ENCODE data around the gene GSDMA. TPM values are rescaled to one million over a fixed set of nuclear protein-coding genes. Genes with fewer than 3 reads are reported as not detected.

The GSDMA gene
- total RNA-seq, 3 donors from 2014 or later: 0.32 to 1.6 (median 0.41) TPM

- DNase-seq: no peak
- no peak for ATAC-seq
- Mint-ChIP-seq H3K4me3 (no peak overlapping the region), H3K27me3 (ENCODE audit: low read depth) (no peaks in the 10 kb centered on the region), H3K36me3 (ENCODE audit: insufficient read depth) (peaks cover 24% of the 10 kb centered on the region), H3K4me1 (ENCODE audit: low read depth) (peaks cover 20% of the 10 kb centered on the region), H3K9me3 (no peaks in the 10 kb centered on the region)
These were observed 60.9 kb downstream of the GSDMA start for GRCh38 chr17:40023590-40024292.

- peaks cover 27% of the 10 kb centered on the region for H3K36me3 Mint-ChIP-seq (ENCODE audit: insufficient read depth)
- peaks cover 20% of the 10 kb centered on the region for H3K4me1 Mint-ChIP-seq (ENCODE audit: low read depth)
These were observed 62.1 kb downstream of the GSDMA start for GRCh38 chr17:40024901-40025300.

GRCh38 chr17:40025559-40025958 is 62.8 kb downstream of the GSDMA start:
- Mint-ChIP-seq H3K4me3 (no peak overlapping the region), H3K36me3 (ENCODE audit: insufficient read depth) (peaks cover 27% of the 10 kb centered on the region)

More at GRCh38 chr17:40024901-40025300, 62.1 kb downstream of the GSDMA start:
- no peak for ATAC-seq
- Mint-ChIP-seq H3K9me3 (no peaks in the 10 kb centered on the region), H3K4me3 (no peak overlapping the region), H3K27me3 (ENCODE audit: low read depth) (no peaks in the 10 kb centered on the region)
- no peak for DNase-seq

GRCh38 chr17:40025991-40026815 is 63.4 kb downstream of the GSDMA start:
- ATAC-seq (peak; percentile 29 to 39), DNase-seq (peak; percentile 24)
- no peaks in the 10 kb centered on the region for H3K9me3 Mint-ChIP-seq
- peaks cover 20% of the 10 kb centered on the region for H3K4me1 Mint-ChIP-seq (ENCODE audit: low read depth)
- peaks cover 32% of the 10 kb centered on the region for H3K36me3 Mint-ChIP-seq (ENCODE audit: insufficient read depth)
- H3K4me3 Mint-ChIP-seq: no peak overlapping the region
- no peaks in the 10 kb centered on the region for H3K27me3 Mint-ChIP-seq (ENCODE audit: low read depth)

More at GRCh38 chr17:40025559-40025958, 62.8 kb downstream of the GSDMA start:
- Mint-ChIP-seq H3K27me3 (ENCODE audit: low read depth) (no peaks in the 10 kb centered on the region), H3K4me1 (ENCODE audit: low read depth) (peaks cover 20% of the 10 kb centered on the region), H3K9me3 (no peaks in the 10 kb centered on the region)
- no peak for ATAC-seq
- DNase-seq: no peak

- Mint-ChIP-seq H3K27me3 (ENCODE audit: low read depth) (no peaks in the 10 kb centered on the region), H3K36me3 (ENCODE audit: insufficient read depth) (peaks cover 29% of the 10 kb centered on the region), H3K4me1 (ENCODE audit: low read depth) (peaks cover 20% of the 10 kb centered on the region), H3K4me3 (no peak overlapping the region), H3K9me3 (no peaks in the 10 kb centered on the region)
- DNase-seq: peak; percentile 74
- peak; percentile 90 to 91 for ATAC-seq
These were observed 64.2 kb downstream of the GSDMA start for GRCh38 chr17:40026816-40027613.

Other genes with a start within 250 kb of the GSDMA start
- gene MIEN1, start 232.5 kb upstream of the GSDMA start, total RNA-seq: 10 to 100 TPM; 43.2 to 48.6 (median 45.7) TPM
- under 1 TPM; 0.43 to 0.73 (median 0.47) TPM for gene GRB7, start 225.1 kb upstream of the GSDMA start, total RNA-seq
- 100 to 1,000 TPM in 1 of 3 donors, 10 to 100 TPM in 2; 82.3 to 106 (median 91.6) TPM for gene IKZF3, start 98.7 kb upstream of the GSDMA start, total RNA-seq
- gene ZPBP2, start 94.8 kb upstream of the GSDMA start, total RNA-seq: under 1 TPM in 2 of 3 donors, not detected in 1; 0.16 to 0.28 TPM
- 1 to 10 TPM; 4.1 to 5.1 (median 4.7) TPM for gene GSDMB, start 44.4 kb upstream of the GSDMA start, total RNA-seq
- gene ORMDL3, start 35.4 kb upstream of the GSDMA start, total RNA-seq: 10 to 100 TPM; 48.9 to 71.0 (median 52.1) TPM
- gene LRRC3C, start 35.3 kb upstream of the GSDMA start, total RNA-seq: not detected
- gene PSMD3, start 17.8 kb downstream of the GSDMA start, total RNA-seq: 100 to 1,000 TPM; 276 to 288 (median 280) TPM
- not detected for gene CSF3, start 52.4 kb downstream of the GSDMA start, total RNA-seq
- gene MED24, start 91.4 kb downstream of the GSDMA start, total RNA-seq: 100 to 1,000 TPM; 133 to 140 (median 134) TPM
- 10 to 100 TPM in 2 of 3 donors, 1 to 10 TPM in 1; 6.6 to 12.4 (median 10.3) TPM for gene THRA, start 100.0 kb downstream of the GSDMA start, total RNA-seq
- gene NR1D1, start 137.6 kb downstream of the GSDMA start, total RNA-seq: 10 to 100 TPM; 12.6 to 16.0 (median 13.7) TPM
- gene MSL1, start 159.0 kb downstream of the GSDMA start, total RNA-seq: 10 to 100 TPM; 63.3 to 68.5 (median 64.1) TPM
- 100 to 1,000 TPM; 100 to 108 (median 103) TPM for gene CASC3, start 177.5 kb downstream of the GSDMA start, total RNA-seq
- 1 to 10 TPM; 5.7 to 6.7 (median 6.1) TPM for gene RAPGEFL1, start 214.5 kb downstream of the GSDMA start, total RNA-seq

Measured in activated T-cell treated with anti-CD3 and anti-CD28 coated beads, Interleukin-2, amount 50 U/mL, for 4 hours (primary cell).